ENCODE data around the gene OLAH.

GRCh38 chr10:15043674-15044073 is at the start of gene OLAH:
- no peak for TF ChIP-seq CTCF (conservative IDR thresholded peaks at IDR 0.05)
- TF ChIP-seq EZH2 (IDR thresholded peaks at IDR 0.05; ENCODE audit: low read depth), result no peak

All from PC-9 (cell line).